ENCODE measurements around the gene SPACA1. TPM values are rescaled to one million over a fixed set of nuclear protein-coding genes. Genes with fewer than 3 reads are reported as not detected.

The SPACA1 gene
- total RNA-seq, 1 donor from 2014 or later = not detected

DNA sequence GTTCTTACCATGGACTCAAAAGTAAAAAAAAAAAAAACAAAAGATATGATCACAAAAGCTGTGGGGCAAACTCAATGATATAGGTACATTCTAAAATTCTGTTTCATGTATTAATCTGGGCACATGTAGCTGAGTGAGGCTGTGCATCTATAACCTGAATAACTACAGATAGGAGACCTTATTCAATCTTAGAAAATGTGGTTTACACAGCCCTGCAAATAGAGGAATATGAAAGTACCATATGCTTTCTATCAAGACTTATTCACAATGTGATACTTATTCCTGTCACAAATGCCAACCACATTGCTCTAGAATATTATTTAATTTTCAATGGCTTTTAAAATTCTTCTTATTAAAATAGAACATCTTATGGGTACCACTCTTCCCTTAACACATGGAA lies 3.1 kb upstream of the SPACA1 start:
- H3K4me3 ChIP-seq = no peak overlapping the region
- peaks cover 2% of the 10 kb centered on the region for H3K27me3 ChIP-seq (ENCODE audit: low read depth)
- H3K27ac ChIP-seq = no peak overlapping the region
- TF ChIP-seq, protein P1, sequence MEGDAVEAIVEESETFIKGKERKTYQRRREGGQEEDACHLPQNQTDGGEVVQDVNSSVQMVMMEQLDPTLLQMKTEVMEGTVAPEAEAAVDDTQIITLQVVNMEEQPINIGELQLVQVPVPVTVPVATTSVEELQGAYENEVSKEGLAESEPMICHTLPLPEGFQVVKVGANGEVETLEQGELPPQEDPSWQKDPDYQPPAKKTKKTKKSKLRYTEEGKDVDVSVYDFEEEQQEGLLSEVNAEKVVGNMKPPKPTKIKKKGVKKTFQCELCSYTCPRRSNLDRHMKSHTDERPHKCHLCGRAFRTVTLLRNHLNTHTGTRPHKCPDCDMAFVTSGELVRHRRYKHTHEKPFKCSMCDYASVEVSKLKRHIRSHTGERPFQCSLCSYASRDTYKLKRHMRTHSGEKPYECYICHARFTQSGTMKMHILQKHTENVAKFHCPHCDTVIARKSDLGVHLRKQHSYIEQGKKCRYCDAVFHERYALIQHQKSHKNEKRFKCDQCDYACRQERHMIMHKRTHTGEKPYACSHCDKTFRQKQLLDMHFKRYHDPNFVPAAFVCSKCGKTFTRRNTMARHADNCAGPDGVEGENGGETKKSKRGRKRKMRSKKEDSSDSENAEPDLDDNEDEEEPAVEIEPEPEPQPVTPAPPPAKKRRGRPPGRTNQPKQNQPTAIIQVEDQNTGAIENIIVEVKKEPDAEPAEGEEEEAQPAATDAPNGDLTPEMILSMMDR (IDR thresholded peaks at IDR 0.05) = no peak
- no peak for ATAC-seq
- no peak for DNase-seq
- intact Hi-C loops (cut with DNase I) = no loop called here
- H3K9me3 ChIP-seq = no peaks in the 10 kb centered on the region
- no peaks in the 10 kb centered on the region for H3K4me1 ChIP-seq
- no peaks in the 10 kb centered on the region for H3K36me3 ChIP-seq

DNA sequence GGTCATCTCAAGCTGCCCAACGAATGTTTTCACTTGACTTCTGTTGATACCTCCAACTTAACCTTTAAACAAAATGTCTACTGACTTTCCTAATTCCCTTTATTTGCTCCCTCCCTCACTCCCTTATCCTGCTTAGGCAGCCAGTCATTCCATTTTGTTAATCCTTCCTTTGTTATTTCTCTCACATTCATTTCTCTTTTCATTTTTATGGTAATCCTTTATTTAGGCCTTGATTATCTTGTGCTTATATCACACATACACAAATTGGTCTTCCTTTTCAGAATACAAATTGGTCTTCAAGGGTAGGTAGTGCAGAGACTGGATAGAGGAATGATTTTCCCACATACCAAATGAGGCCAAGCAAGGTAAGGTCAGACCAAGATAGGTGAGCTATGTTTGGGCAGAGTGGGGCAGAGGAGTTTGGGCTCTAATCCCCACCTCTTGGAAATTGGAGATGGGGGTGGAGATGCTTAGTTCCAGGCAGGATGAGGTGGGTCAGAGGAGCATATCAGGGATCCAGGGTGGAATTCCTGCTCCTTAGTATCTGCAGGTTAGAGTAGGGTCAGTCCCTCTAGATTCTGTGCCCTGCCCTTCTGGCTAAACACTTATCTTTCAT lies 2.0 kb upstream of the SPACA1 start:
- TF ChIP-seq, protein P1 (IDR thresholded peaks at IDR 0.05) = no peak
- Histone ChIP-seq H3K9me3 (no peaks in the 10 kb centered on the region), H3K36me3 (no peaks in the 10 kb centered on the region), H3K4me3 (no peak overlapping the region), H3K27ac (no peak overlapping the region), H3K27me3 (ENCODE audit: low read depth) (peaks cover 2% of the 10 kb centered on the region), H3K4me1 (no peaks in the 10 kb centered on the region)
- ATAC-seq (no peak), DNase-seq (no peak)
- intact Hi-C loops (cut with DNase I) = no loop called here

GRCh38 chr6:88048578-88048977 lies 937 bp downstream of the SPACA1 start:
- Histone ChIP-seq H3K27ac (no peak overlapping the region), H3K27me3 (ENCODE audit: low read depth) (peaks cover 2% of the 10 kb centered on the region), H3K4me1 (no peaks in the 10 kb centered on the region), H3K4me3 (no peak overlapping the region), H3K9me3 (no peaks in the 10 kb centered on the region), H3K36me3 (no peaks in the 10 kb centered on the region)
- TF ChIP-seq, protein P1 (IDR thresholded peaks at IDR 0.05) = no peak
- DNase-seq (no peak), ATAC-seq (no peak)
- intact Hi-C loops (cut with DNase I) = no loop called here

- Histone ChIP-seq H3K9me3 (no peaks in the 10 kb centered on the region), H3K27me3 (ENCODE audit: low read depth) (peaks cover 2% of the 10 kb centered on the region), H3K27ac (no peak overlapping the region), H3K4me1 (no peaks in the 10 kb centered on the region), H3K36me3 (no peaks in the 10 kb centered on the region), H3K4me3 (no peak overlapping the region)
- DNase-seq = no peak
- no peak for ATAC-seq
- intact Hi-C loops (cut with DNase I) = no loop called here
- TF ChIP-seq, protein P1 (IDR thresholded peaks at IDR 0.05) = no peak
Observed at GRCh38 chr6:88050140-88050818, 2.6 kb downstream of the SPACA1 start.

- intact Hi-C loops (cut with DNase I) = no loop called here
- Histone ChIP-seq H3K9me3 (no peaks in the 10 kb centered on the region), H3K4me3 (no peak overlapping the region), H3K36me3 (no peaks in the 10 kb centered on the region), H3K27ac (no peak overlapping the region), H3K4me1 (no peaks in the 10 kb centered on the region), H3K27me3 (ENCODE audit: low read depth) (no peaks in the 10 kb centered on the region)
- DNase-seq (no peak), ATAC-seq (no peak)
- TF ChIP-seq, protein P1 (IDR thresholded peaks at IDR 0.05) = no peak
Observed at GRCh38 chr6:88059191-88059590, 11.6 kb downstream of the SPACA1 start.
